GM12891 (cell line): Measurements from ENCODE around the gene TLE2.
A peak's percentile ranks its signal among the peaks of the same experiment; 100 is the strongest.

Source experiments
- DNase-seq: peaks from one replicate; pipeline ENCODE4 v3.0.0; 2011; ENCODE audit warnings: low spot score; ENCODE audit not compliant: insufficient read length
- FAIRE-seq: peaks from 2 replicates; lab custom pipeline; 2011; peaks lifted over from hg19 to GRCh38; lab: Jason Lieb, UNC
- PAX5 ChIP-seq: IDR thresholded peaks from 2 replicates; pipeline ENCODE4 v1.6.1; 2011; ENCODE audit warnings: low read length, moderate library complexity, mild to moderate bottlenecking; ENCODE audit not compliant: insufficient read depth, severe bottlenecking
- POLR2A ChIP-seq: IDR thresholded peaks from 2 replicates; pipeline ENCODE4 v1.6.1; 2011; ENCODE audit warnings: low read depth, low read length, control low read depth
- POLR2AphosphoS5 ChIP-seq: IDR thresholded peaks from 2 replicates; pipeline ENCODE4 v1.6.1; 2011; ENCODE audit warnings: low read depth, low read length, control low read depth
- POU2F2 ChIP-seq: IDR thresholded peaks from 2 replicates; pipeline ENCODE4 v1.6.1; 2011; ENCODE audit warnings: low read depth, mild to moderate bottlenecking, control low read depth, low read length, moderate library complexity
- SPI1 ChIP-seq: IDR thresholded peaks from 2 replicates; pipeline ENCODE4 v1.6.1; 2011; ENCODE audit warnings: low read depth, low read length, control low read depth
- TAF1 ChIP-seq: IDR thresholded peaks from 2 replicates; pipeline ENCODE4 v1.6.1; 2011; ENCODE audit warnings: low read depth, low read length, control low read depth

The TLE2 gene

DNA sequence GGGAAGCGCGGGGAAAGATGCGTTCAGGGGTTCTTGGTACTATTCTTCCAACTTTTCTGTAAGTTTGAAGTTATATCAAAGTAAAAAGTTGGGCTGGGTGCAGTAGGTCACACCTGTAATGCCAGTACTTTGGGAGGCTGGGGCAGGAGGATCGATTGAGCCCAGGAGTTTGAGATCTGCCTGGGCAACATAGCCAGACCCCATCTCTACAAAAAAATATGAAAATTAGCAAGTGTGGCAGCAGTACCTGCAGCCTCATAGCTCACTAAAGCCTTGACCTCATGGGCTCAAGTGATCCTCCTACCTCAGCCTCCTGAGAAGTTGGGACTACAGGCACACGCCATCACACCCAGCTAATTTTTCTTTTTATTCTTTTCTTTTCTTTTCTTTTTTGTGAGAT, 71.9 kb downstream of the TLE2 start:
- no peak for DNase-seq
- TF ChIP-seq POU2F2 = no peak
- TF ChIP-seq SPI1 = no peak
- TF ChIP-seq POLR2AphosphoS5 = no peak
- no peak for TF ChIP-seq POLR2A
- TF ChIP-seq TAF1 = no peak
- TF ChIP-seq PAX5 = no peak
- FAIRE-seq = no peak

DNA sequence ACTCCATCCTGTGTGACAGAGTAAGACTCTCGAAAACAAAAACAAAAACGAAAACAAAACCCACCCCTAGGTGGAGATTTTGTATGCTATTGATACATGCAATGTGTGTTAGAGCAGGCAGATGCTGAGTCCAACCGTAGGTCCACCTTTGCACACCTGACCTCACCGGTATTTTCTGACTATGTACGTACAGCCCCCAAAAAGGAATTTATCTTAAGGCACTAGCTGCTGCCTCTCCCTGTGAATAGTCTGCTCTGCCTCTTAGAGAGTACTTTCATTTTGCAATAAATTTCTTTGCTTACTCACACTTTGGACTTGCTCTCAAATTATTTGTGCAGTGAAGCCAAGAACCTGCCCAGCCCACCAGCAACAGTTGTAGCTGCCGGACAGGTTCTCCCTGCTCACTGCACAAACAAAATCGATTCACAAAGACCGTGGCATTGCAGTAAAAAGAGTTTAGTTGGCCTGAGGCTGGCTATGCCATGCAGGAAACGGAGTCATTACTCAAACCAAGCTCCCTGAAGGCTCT, 76.1 kb downstream of the TLE2 start:
- DNase-seq (no peak), FAIRE-seq (peak; percentile 38)
- TF ChIP-seq POLR2AphosphoS5 (no peak), POU2F2 (no peak), SPI1 (no peak), POLR2A (no peak), TAF1 (no peak), PAX5 (no peak)

DNA sequence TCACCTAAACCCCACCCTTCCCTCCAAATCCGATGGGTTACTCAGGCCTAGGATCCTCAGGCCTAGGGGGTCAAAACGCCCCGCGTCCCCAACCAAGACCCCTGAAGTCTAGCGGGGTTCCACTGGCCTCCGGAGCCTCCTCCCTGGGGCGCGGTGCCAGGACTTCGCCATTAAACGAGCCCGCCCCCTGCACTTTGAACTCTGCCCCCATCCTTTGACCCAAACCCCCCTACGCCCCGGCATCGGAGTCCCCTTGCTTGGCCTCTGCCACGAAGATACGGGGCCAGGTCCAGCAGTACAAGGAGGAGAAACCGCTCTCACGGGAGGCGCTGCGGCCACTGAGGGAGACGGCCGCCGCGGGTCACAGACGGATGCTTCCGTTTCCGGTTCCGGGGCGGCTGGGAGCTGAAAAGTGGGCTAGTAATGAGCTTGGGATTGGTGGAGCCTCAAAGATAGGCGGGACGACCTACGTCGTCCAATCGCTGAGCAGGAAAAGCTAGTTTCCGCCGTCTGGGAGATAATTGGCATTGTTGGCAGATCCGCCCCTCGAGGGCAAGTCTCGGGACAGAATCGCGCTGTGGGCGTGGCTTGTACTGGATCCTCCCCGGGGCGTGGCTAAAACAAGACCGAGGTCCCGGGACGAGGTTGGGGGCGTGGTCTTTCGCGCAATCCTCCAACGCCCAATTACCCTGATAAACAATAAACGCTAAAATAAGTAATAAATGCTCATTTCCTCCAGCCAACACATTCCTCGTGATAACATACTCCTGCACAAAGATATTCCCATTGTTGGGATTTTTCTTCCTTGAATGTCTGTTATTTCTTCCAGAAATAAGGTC, 78.6 kb downstream of the TLE2 start:
- FAIRE-seq (peak; percentile 100), DNase-seq (peak; percentile 95)
- peak; percentile 98 for TF ChIP-seq TAF1
- TF ChIP-seq POU2F2 = no peak
- peak; percentile 94 for TF ChIP-seq POLR2A
- TF ChIP-seq POLR2AphosphoS5 = peak; percentile 90
- TF ChIP-seq SPI1 = no peak
- peak; percentile 100 for TF ChIP-seq PAX5

DNA sequence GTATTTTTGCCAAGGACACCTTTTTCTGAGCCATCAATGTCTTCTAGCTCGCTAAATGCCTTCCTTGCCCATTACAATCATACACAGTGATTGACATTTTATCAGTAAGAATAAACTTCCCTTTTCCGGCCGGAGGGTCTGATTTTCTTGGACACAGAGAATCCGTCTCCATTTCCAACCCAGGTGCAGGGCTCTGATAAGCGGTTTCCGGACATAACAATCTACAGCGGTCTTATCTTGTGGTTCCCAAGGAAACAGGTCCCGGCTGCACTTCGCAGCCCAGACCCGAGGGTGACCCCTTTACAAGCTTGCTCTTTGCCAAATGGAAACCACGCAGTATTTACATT, 79.2 kb downstream of the TLE2 start:
- FAIRE-seq (peak; percentile 35), DNase-seq (no peak)
- TF ChIP-seq TAF1 = no peak
- no peak for TF ChIP-seq SPI1
- TF ChIP-seq POLR2A = no peak
- no peak for TF ChIP-seq POU2F2
- no peak for TF ChIP-seq PAX5
- TF ChIP-seq POLR2AphosphoS5 = no peak
